NCI-H446 (cell line): Measurements from ENCODE around the gene KDM5C.
A peak's percentile ranks its signal among the peaks of the same experiment; 100 is the strongest.

Source experiments
- DNase-seq, 2 experiments: peaks; one replicate each; lab custom pipeline; 2025; lab: John Stamatoyannopoulos, UW

Gene KDM5C

GRCh38 chrX:53224860-53225797, at the start of gene KDM5C:
Gene KDM5C, minus strand, starts transcription at chrX:53225207. Its CDS starts 318 bp downstream, at chrX:53224889.
- peak; percentile 83 to 92 for DNase-seq

- DNase-seq, result no peak
Measured at GRCh38 chrX:53272808-53273337, 47.9 kb upstream of the KDM5C start.

DNA sequence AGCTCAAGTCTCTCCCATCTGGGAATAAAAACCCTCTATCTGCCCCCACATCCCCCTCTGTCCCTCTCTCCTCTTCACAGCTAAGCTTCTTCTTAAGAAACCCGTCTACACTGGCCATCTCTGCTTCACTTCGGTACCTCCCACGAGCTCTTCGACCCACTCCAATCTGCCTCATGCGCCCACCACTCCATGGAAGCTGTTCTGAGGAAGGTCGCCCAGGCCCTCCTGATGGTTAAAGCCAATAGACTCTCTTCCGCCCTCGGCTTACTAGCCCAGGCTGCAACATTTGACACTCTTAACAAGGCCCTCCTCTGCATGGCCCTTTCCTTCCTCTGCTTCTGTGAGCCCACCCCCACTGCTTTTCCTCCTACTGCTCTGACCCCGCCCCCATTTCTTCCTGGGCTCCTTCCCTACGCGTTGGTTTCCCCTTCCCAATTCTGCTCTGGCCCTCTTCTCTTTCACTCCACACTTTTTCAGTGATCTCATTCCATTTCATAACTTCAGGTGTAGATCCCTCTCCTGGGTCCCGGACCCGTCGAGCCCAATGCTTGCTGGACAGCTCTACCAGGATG, 44.6 kb upstream of the KDM5C start:
- DNase-seq, result no peak

DNA sequence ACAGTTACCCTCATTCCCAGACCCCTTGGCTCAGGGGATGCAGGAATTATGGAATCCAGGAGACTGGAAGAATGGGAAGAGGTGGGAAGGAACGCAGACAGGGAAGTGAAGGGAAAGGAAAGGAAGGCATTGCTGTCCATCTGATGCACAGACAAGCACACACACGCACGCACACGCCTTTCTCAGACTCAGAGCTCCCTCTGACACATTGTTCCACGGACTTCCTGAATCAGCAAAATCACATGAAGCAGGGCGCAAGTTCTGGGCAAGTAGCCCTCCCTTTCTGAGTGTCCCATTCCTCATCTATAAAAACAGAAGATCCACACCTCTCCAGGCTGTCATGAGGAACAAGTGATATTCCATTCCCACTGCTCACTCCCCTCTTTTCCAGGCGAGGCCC, 43.2 kb upstream of the KDM5C start:
- DNase-seq, result no peak

DNA sequence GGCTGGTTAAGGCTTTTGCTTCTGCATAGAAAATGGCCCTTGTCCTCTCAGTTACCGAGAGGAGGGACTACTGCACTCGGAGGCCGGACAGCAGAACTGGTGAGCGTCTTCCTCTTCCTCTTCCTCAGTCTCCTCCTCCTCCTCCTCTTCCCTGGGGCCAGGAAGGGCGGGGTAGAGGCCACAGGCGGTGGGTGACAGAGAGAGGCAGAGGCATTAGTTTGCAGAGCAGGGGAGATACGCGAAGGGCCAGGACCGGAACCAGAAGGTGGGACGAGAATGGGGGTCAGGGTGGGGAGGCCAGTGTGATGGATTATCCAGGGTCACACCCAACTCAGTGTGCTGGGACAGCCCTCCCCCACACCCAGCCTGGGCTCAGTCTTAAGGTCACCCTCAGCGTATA, 41.9 kb upstream of the KDM5C start:
- DNase-seq, result no peak

DNA sequence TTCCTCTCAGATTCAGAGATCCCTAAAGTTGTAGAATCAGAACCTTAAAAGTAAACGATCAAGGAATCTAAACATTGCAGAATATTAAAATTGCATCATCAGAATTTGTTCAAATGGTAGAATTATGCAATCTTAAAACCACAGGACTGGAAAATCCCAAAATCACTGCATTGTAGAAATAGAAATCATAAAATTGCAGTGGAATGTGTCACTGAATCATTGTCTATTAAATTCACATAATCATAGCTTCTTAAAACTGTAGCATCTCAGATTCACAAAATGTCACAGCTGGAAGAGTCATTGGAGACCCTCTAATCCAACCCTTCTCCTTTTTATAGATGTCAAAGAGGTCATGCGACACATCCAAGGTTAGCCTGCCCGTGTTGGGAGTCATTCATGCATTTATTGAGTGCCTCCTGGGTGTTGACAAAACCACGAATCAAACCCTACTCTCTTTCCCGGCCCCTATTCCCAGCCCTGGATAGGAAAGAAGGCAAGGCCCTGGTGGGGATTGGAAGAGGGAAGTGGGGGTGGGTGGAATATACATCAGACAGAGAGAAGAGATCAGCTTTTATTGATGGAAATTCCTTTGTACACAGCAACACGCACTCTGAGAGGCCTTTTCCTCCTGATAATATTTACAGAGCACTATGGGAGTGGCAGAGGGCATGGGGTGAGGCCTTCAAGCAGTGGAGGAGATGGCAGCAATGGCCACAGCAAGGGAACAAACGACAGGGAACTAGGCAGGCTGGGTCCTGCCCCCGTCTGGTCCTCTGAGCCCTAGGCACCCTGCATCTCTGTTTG, 41.0 kb upstream of the KDM5C start:
- DNase-seq, result no peak

GRCh38 chrX:53263597-53264094, 38.6 kb upstream of the KDM5C start:
- DNase-seq, result no peak

GRCh38 chrX:53262918-53263394, 37.9 kb upstream of the KDM5C start:
- no peak for DNase-seq

GRCh38 chrX:53262189-53262917, 37.3 kb upstream of the KDM5C start:
- no peak for DNase-seq

GRCh38 chrX:53261355-53261972, 36.5 kb upstream of the KDM5C start:
- DNase-seq, result no peak

DNA sequence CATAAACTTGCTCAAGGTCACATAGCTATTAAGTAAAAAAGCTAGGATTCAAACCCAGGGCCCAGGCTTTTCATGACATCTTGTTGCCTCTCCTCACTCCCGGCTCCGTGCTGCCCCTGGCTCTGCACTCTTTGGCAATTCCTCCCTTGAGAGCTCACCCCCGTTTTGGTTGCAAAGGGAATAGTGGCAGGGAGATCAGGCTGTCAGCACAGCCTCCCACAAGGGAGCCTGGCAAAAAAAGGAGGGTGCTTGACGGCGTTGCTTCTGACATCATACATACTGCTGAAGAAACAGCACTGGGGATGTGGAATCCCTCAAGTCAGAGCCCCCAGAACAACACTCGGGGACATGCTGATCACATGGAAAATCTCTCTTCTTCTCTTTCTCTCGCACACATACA, 35.8 kb upstream of the KDM5C start:
- DNase-seq, result no peak

DNA sequence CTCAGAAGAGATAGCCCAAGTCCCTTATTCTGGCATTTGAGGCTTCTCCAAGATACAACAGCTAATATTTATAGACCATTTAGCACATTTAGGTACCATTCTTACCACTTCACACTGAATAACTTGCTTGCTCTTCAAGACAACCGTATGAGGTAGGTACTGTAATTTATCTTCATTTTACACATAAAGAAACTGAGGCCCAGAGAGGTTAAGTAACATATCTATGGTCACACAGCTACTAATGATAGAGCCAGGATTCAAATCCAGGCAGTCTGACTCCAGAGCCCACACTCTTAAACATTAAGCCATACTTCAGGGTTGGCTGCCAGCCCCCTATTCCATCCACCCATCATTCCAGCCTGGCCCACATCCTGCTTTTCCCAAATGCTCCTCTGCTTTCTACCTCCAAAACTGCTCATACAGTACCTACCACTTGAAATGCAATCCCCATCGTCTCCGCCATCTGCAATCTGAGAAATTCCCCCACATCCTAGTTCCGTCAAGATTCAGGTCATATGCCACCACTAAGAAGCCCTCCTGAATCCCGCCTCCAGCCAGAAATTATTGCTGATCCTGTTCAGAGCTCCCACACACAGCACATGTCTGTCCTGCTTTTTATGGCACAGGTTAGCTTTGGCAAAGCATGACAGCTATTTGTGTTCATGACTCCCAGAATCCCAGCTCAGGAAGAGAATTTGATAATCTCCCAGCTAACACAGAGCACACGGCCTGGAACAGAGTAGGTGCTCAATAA, 32.8 kb upstream of the KDM5C start:
- no peak for DNase-seq

DNA sequence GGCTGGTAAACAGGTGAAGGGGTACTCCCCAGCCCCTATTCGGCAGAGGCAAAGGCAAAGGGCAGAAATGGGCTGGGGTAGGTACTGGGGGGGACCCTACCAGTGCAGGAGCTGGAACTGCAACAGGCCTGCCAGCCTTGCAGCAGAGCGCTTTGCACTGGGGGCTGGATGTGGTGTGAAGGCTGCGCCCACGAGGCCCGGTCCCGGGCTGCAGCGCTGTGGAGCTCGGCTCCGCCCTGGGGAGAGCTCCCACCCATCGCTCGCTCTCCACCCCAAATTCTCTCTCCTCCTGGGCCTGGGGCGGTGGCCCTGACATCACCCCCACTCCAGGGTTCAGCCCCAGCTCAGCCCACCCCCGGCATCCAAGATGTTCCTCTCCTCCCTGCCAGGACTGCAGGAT, 32.2 kb upstream of the KDM5C start:
- DNase-seq, result no peak

DNA sequence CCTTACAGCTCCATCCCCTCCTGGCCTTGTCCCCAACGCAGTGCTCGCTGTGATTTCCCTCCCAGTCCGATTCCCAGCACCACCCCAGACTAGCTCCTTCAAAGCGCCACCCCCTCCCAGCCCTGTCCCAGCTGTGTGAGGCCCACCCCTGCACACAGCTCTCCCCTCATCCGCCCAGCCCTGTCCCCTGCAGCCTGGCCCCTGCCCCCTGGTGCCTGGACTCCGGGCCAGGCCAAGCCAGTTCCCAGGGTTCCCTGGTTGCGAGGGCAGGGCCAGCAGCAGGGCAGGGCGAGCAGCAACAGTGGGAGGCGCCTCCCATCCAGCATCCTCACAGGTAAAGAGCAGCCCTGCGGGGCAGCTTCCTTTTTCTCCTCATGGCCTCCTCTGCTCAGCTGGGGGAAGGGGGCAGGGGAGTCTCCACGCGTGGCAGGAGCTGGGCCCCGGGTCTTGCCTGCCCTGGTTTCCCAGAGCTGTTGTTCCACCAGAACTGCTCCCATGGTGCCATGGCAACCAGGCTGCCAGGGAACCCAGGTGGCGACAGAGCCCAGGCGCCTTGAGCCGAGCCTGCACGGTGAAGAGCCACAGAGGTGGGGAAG, 31.5 kb upstream of the KDM5C start:
- DNase-seq, result no peak

DNA sequence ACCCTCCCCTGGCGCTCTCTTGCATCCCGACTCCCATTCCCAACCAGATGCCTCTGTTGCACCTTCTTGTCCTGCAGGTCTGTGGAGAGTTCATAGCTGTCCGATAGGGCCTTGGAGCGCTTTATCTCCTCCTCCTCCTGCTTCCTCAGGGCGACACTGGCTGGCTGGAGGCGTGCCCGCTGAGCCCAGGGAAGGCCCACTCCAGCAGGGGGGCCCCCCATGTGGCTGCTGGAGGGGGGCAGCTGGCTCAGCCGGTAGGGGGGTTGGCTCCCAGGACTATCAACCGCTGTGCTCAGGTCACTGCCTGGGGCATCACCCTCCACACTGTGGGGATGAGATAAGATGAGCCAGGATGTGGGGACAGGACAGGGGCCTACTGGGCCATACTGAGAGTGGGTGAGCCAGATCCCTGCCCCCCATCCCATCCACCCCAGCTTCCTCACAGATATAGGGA, 30.8 kb upstream of the KDM5C start:
- DNase-seq, result no peak

- DNase-seq, result no peak
Measured at GRCh38 chrX:53254570-53255461, 29.8 kb upstream of the KDM5C start.

GRCh38 chrX:53253293-53254020, 28.4 kb upstream of the KDM5C start:
- DNase-seq, result no peak

GRCh38 chrX:53251307-53251706, 26.3 kb upstream of the KDM5C start:
- DNase-seq, result no peak
